ENCODE data around the gene CUBN.
"Not testable (repeated sequence)": the region's sequence is repeated elsewhere in the genome, so short reads cannot be mapped to it uniquely, and the experiment has no call there.

Gene CUBN

DNA sequence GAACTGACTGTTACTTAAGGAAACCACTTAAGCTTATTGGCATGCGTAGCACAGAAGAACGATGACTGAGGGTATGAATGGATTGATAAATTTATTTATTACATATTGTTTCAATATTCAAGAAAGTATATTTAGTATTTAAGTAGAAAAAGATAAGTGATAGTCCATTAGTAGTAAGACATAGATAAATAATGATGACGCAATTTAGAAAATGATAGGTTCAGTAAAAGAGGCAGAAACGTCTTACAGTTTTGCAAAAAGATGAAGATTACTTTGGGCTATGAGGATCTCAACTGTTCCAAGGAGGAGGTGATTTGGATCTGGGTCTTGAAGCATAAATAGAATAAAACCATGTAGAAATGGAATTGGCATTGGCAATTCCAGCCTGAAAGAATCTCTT is 275.8 kb downstream of the CUBN start:
- no peak for DNase-seq

DNA sequence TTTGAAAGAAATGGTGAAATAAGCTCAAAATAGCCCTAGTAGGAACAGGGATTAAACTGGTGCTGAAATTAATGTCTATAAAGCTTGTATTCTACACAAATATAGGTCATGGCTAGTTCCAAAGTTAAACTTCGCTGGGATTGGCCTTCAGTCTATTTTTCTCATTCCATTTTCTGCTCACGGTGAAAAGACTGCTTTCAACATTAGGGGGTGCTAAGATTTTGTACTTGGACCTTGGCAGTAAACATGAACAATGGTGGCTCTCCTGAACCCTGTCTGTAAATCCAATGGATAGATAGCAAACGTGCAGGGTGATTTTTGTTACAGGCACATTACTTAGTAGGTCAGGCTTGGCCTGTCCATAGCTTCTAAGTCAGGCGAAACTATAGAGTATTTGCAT is 276.4 kb downstream of the CUBN start:
- no peak for DNase-seq

DNA sequence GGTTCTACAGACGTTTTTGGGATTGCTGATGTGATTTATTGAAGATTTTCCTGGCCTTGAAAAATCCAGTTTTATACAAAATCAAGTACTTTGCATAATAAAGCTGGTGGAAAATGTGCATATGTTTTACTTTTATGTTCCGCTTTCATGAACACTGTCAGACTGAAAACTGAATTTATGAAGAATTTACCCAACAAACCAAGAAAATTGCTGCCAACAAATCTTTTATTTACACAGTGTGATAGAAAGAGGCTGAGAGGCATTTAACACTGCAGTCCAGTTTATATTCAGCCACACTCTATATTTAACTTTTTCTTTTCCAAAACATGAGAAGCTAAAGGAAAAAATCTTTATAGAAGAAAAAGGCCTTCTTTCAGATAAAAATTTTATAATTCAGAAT is 277.0 kb downstream of the CUBN start:
- DNase-seq: no peak

DNA sequence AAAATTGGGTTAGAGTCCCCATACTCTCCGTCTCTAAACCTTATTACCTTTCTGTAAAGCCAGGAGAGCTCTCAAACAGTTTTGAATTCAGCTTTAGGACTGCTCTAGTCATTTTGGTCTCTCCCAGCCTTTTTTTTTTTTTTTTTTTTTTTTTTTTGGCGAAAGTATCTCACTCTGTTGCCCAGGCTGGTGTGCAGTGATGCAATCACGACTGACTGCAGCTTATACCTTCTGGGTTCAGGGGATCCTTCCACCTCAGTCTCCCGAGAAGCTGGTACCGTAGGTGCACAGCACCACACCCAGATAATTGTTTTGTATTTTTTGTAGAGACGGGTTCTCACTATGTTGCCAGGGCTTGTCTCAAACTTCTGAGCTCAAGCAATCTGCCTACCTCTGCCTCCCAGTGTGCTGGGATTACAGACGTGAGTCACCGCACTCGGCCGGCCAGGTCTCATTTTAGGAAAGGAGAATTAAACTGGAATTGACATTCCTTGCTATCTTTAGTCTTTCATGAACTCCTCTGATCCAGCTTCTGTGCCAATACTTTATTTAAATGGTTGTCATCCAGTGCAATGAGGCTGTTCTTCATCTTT is 281.0 kb downstream of the CUBN start:
- DNase-seq: no peak

DNA sequence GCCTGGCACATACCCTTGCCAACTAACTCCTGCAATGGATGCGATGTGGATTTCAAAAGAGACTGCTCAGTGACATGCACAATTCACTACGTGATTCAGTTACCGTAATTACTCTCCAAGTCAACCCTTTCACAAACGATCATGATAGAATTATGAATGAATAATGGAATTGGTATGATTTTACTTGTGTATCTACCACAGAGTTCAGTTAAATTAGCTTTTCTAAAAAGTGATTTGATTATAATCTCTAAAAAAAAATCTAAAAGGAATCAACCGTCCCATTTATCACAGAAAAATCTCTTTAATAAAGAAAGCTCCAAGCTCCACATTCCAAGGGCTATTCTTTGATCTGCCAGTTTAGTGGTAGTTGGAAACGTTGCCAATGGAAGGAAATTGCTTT is 282.0 kb downstream of the CUBN start:
- no peak for DNase-seq

DNA sequence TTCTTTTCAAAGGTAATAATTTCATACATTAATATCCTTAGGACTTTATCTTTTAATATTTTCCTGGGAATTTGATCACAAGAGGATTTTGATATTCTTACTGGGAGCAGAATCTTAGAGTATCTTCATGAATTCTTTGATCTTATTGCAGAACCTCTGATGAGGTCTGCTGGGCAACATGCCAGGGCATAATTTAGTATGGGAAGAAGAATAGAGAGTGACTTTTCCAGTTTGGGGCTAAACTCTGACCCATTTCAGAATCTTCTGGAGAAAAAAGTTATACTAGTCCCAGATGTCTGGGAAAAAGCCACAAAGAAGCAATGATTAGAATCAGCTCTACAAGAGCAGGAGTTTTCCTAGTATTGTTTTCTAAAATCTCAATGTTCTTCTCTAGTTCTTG is 284.4 kb downstream of the CUBN start:
- DNase-seq: no peak

DNA sequence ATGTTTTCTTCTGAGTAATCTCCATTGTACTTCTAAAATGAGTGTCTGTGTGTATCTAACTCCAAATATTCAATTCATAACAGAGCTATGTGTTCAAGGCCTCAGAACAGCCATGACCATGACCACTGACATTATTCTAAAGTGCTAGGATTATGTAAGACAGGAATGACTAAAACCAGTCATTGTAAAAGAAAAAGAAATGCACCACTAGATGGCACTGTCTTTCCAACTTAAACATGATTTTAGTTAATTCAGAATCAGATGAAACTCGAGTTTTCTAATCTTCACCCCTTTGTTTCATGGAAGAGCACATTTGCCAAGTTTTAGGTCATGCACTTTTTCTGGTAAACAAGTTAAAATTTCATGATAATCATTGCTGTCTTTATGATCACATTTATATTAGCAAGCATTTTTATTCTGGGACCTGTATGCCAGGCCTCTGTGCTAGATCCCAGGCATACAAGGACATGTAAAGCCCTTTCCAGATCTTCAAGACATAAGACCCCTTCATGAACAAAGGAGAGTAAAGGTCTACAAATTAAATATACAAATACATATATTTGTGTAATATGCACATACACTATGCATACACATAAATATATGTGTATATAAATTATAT is 286.2 kb downstream of the CUBN start:
- no peak for DNase-seq

DNA sequence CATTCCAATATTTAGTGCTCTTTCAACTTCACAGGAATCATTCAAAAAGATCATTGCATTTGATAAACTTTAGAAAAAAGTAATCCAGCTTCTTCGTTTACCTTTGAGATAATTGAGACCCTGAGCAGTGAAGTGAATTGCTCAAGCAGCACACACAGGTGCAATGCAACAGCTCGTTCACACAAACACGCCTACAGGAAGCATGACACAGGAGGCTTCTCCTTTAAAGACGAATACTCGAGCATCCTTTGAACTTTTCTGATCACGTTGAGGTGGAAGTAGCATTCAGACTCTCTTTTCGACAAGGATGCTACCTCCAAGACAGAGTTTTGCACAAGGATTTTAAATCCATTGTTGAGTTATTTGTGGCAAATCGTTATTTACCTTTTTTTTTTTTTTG is 294.4 kb downstream of the CUBN start:
- peak; percentile 8 for DNase-seq

DNA sequence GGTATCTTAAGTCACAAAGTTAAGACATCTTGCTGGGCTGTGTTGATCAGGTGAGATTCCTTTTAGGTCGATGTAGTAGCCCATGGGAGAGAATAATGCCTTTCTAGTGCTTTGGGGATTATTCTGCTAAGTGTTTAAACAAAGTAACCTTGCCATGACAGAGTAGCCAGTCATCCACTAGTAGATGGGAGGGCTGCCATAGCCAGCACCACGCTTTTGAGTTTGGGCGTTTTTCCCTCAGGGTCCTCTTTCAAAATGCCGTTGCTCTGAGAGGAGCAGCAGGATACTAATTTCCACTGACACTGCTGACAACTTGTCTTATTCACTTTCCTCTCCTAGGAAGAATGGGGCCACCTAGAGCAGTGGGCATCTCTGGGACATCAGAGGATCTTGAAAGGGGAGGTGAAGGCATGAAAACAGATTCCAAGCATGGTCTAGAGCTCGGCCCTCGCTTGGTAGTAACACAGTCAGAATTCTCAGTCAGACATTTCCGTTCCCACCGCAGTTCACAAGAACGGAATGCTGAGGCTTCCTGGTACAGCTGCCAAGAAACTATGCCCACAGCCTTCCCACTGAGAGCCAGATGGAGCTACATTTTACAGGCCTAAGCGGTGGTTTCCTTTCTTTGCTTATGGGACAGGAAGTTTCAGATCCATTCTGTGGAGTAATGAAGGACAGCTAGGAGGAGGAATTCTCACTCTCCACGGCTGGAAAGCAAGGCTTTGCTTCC is 297.1 kb downstream of the CUBN start:
- DNase-seq: no peak

DNA sequence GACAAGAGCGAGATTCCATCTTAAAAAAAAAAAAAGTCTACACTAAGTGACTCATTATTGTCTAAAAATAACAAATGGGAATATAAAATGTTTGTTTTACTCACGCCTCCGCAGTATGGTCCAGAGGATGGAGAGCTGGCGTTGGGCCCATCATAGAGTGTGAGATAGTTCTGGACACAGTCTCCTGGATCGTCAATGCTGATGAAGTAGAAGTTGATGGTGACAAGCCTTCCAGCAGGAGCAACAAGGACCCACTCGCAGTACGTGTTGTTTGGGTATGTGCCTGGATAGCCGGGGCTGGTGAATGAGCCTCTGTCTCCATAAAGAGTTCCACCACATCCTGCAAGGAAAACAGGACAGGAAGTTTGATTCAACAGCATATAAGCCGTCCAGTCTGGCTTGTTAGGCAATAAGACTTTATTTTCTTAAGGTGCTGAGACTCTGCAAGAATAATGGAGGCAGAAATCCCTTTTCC is 300.9 kb downstream of the CUBN start:
- no peak for DNase-seq

DNA sequence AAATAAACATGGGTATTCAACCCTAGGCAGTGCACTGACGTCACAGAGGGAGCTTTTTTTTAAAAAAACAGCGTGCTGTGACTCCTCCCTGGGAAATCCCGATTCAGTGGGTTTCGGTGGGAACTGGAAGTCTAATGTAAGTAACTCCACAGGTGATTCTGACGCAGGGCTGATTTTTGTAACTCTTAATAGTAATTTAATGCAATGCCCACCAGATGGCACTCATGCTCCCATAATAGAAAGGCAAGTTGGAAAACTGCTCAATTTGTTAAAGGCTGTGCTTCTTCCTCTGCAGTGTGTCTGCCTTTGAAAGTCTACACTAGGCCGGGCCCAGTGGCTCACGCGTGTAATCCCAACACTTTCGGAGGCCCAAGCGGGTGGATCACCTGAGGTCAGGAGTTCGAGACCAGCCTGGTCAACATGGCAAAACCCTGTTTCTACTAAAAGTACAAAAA is 301.5 kb downstream of the CUBN start:
- DNase-seq: peak; percentile 40

DNA sequence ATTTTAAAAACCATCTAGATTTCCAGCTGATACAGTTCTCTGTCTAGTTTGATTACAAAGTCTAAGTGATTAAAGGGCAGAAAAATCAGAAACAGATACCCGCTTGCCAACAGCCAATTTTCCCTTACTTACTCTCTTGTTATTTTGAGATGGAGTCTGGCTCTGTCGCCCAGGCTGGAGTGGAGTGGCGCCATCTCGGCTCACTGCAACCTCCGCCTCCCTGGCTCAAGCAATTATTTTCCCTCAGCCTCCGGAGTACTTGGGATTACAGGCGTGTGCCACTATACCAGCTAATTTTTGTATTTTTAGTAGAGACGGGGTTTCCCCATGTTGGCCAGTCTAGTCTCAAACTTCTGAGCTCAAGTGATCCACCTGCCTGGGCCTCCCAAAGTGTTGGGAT is 302.1 kb downstream of the CUBN start:
- DNase-seq: not testable (repeated sequence)

DNA sequence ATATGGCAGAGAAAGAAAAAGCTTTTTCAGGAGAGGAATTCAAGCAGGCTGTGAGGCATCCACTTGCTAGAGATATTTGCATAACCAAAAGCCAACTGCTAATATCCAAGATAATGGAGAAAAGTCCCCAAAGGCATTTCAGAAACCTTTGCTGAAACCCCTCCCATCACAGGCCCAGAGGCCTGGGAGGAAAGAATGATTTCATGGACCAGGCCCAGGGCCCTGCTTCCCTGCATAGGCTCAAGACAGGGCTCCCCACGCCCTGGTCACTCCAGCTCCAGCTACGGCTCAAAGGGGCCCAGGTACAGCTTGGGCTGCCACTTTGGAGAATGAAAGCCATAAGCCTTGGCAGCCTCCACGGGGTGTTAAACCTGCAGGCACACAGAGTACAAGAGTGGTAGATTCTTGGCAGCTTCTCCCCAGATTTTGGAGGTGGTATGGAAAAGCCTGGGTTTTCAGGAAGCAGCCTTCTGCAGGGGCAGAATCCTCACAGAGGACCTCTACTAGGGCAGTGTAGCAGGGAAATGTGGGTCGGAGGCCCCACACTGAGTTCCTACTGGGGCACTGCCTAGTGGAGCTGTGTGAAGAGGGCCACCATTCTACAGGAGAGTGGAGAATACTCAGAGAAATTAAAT is 306.8 kb downstream of the CUBN start:
- no peak for DNase-seq

DNA sequence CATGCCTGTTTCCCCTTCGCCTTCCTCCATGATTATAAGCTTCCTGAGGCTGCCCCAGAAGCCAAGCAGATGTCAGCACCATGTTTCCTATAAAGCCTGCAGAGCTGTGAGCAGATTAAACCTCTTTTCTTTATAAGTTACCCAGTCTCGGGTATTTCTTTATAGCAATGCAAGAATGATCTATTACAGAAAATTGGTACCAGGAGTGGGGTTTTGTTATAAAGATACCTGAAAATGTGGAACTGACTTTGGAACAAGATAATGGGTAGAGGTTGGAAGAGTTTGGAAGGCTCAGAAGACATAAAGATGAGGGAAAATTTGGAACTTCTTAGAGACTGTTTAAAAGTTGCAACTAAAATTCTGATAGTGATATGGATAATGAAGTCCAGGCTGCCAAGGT is 307.6 kb downstream of the CUBN start:
- DNase-seq: no peak

DNA sequence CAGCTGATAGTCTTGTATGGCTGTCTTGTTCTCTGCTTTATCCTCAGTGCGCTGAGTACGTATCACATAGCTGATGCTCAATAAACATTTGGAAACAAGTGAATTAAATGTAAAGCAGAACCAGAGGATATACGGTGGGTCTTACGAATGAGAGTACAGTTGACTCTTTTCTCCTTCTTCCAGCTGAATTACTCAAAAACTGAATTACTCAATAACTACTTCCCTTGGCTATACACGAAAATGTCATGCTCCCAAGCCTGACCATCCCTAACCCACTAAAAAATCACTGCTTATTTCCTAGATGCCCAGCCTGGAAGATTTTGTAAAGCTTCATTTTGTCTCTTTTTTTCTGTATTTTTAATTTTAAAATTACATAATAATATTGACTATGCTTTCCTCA is 309.2 kb downstream of the CUBN start:
- no peak for DNase-seq

DNA sequence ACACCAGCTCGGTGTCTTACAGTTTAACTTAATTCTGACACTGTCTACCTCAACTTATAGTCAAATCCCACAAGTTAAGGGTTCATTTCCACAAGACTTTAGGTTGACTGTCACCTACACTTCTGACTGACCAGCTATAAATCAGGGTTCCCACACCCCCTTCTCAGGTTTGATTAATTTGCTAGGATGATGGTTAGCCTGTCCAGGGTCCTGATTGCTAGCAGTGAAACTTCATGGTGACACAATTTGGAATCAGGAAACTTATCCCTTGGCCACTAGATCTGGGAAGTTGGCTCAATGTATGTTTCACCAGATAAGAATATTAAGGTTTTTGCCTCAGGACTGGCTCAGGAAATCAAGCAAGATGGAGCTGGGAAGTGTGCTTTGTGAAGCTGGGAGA is 309.6 kb downstream of the CUBN start:
- no peak for DNase-seq

DNA sequence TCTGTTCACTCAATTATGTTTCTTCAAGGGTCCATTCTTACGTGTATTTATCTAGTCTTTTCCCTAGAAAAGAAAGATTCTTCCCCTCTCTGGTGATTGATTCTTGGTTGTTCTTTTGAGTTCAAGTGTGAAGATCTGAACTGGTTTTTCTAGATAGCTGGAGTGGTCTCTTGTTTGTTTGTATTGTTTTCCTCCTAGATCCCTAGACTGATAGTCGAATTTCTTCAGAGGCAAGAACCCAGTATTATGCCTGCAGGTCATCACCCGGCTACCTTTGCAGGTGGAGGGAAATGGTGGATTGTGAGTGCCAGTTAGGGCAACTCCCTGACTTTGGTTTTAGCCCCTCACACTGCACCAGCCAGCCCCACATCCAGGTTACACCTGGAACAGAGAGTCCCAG is 310.2 kb downstream of the CUBN start:
- no peak for DNase-seq

DNA sequence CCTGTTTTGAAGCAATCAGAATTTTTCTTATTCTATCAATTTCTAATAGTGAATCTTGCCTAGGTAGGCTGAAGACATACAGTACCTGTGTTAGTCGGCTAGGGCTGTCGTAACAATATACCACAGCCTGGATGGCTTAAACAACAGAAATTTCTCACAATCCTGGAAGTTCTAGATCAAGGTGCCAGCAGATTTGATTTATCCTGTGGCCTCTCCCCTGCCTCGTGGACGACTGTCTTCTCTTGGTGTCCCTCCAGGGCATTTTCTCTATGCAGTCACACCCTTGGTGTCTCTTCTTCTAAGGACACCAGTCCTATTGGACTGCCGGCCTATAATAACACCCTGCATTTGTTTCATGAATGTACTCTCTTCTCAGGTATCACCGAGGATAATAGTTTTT is 310.6 kb downstream of the CUBN start:
- DNase-seq: no peak

DNA sequence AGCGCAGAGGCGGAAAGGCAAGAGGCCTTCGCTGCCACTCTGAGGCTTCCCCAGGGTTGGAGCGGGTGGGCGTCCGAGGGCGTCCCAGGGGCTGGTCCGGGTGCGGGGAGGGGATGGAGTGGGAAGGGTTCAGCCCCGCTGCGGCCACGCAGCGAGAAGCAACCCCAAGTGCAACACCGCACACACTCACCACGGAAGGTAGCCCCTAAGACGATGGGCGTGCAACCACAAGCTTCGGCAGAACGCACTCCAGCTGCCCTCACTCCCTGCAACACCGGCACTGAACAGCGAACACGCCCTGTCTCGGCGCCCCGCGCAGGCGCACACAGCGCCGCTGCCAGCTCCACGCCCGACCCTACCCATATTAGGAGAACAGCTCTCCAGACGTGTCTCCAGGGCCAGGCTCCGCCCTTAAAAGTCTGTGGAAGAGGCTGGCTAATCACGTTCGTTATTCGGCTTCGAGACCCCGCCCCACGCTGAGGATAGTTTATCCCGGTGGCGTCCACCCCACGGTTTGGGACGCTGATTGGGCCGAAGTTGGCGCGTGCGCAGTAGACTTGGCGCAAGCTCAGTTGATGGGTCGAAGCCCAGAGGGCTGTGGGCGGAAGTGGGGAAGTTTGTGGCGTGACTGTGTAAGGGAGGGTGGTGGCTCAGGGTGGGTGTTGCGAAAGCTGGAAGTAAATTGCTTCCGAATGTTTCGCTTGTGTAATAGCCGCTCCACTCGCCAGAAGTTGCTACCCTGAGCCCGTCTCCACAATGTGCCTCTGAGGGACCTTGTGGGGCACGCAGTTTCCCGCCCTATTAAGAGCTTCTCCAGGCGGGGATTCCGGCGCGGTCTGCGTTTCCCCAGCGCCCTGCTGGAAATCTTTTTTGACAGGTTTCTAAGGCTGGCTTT is 312.2 kb downstream of the CUBN start, which contains the start of gene RSU1:
RSU1 (minus strand) TSS at position 300 of the 895 bp plus-strand sequence. CDS start 343 bp downstream, outside the sequence.
- peak; percentile 99 for DNase-seq

DNA sequence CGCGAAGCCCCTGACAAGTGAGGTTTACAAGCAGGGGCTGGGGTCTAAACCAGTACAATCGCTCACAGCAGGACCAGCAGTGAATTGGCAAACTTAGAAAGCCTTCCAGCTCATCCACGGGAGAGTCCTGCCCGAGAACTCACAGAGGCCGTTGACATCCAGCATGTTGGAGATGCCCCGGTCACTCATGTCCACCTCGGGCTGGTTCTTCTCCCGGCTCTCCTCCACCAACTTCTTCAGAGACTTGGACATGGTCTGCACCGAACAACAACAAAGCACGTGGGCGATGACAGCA is 312.8 kb downstream of the CUBN start:
- DNase-seq: no peak

DNA sequence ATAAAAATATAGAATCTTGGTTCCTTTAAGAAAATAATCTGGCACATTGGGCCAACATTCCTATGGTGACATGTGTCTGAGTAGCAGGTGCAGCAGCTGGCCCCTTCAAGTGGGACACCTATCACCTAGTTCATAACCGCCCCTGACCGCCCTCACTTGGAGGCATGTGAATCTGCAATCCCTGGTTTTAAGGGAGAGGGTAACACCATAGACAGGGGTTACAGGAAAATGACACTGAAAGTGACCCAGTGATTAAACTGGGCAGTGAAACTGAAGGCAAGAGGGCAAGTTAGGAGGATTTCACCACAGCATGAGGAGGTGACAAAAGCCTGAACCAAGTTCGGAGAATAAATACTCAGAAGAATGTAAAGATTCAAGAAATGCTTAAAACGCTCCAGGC is 313.4 kb downstream of the CUBN start:
- no peak for DNase-seq

DNA sequence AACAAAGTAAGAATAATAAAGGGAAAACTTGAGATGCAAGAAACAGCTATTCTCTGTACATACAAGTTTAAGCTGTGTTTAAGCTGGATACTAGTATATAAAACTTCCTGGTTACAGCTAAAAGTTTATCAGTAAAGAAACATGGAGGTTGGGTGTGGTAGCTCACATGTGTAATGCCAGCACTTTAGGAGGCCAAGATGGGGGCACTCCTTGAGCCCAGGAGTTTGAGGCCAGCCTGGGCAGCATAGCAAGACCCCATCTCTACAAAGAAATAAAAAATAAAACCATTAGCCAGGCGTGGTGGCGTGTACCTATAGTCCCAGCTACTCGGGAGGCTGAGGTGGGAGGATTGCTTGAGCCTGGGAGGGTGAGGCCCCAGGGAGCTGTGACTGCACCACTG is 315.6 kb downstream of the CUBN start:
- DNase-seq: no peak

DNA sequence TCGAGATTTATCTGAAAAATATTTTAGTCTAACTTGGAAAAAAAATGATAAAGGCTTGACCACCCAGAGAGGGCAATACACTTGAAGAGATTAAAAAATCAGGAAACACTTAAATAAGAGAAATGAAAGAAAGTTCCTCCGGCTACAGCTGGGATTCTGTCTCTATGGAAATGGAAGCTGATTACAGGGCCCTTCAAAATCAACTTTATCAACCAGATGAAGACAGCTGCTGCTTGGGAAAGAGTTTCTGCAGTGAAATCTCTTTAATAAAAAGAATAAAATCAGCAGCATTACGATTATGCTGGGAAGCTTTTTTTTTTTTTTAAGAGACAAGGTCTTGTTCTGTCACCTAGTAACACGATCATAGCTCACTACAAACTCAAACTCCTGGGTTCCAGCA is 316.9 kb downstream of the CUBN start:
- DNase-seq: no peak

Measured in stimulated activated CD4-positive, alpha-beta T cell treated with anti-CD3 and anti-CD28 coated beads, Interleukin-12 subunit alpha, Interleukin-12 subunit beta, amount 100 ng/mL, for 4 hours (primary cell).